Activated naive CD8-positive, alpha-beta T cell treated with anti-CD3 and anti-CD28 coated beads, Interleukin-2, amount 10 ng/mL, durations not matched to agents 7 days and 5 days (primary cell): ENCODE data around the gene NRF1. TPM values are rescaled to one million over a fixed set of nuclear protein-coding genes. Genes with fewer than 3 reads are reported as not detected.
"Not testable (repeated sequence)": the region's sequence is repeated elsewhere in the genome, so short reads cannot be mapped to it uniquely, and the experiment has no call there.

Experiments used
- ATAC-seq: fragments of 150-1000 bp; cut with Tn5 transposase; one replicate; pipeline ENCODE4 v1.10.0; 2021; ENCODE audit warnings: low read depth, moderate library complexity
- POLR2A ChIA-PET: fragments of 350-600 bp; sonication (Branson Sonifier 250); formaldehyde crosslinking; loops from one replicate; lab custom pipeline; 2021; ENCODE audit warnings: antibody characterized with exemption; lab: Charles Lee
- DNase-seq: peaks from one replicate; pipeline ENCODE4 v3.0.0; 2021
- H3K27ac Mint-ChIP-seq: one replicate; pipeline ENCODE4 v1.8.0; 2022; ENCODE audit warnings: mild to moderate bottlenecking, mixed read lengths
- H3K27me3 Mint-ChIP-seq: one replicate; pipeline ENCODE4 v1.8.0; 2022; ENCODE audit warnings: mild to moderate bottlenecking, moderate library complexity, mixed read lengths
- H3K36me3 Mint-ChIP-seq: one replicate; pipeline ENCODE4 v1.8.0; 2021; ENCODE audit warnings: mild to moderate bottlenecking, mixed read lengths
- H3K4me1 Mint-ChIP-seq: one replicate; pipeline ENCODE4 v1.8.0; 2021; ENCODE audit warnings: mixed read lengths
- H3K4me3 Mint-ChIP-seq: one replicate; pipeline ENCODE4 v1.8.0; 2022; ENCODE audit warnings: mild to moderate bottlenecking, moderate library complexity, mixed read lengths
- H3K9me3 Mint-ChIP-seq: one replicate; pipeline ENCODE4 v1.8.0; 2021; ENCODE audit warnings: mixed read lengths
- total RNA-seq, 2 experiments: library from RNA; stranded (reverse); gene quantifications; one replicate each; pipeline ENCODE4 v1.2.3, GENCODE V29; 2021

NRF1 gene
- total RNA-seq: 10 to 100 TPM; 32.5 to 33.6 TPM

GRCh38 chr7:129611246-129612111 lies at the start of gene NRF1:
Gene NRF1 (plus strand): TSS chr7:129611720. CDS start chr7:129657352, 45,632 bp downstream.
- no peaks in the 10 kb centered on the region for H3K9me3 Mint-ChIP-seq
- peaks cover 12% of the 10 kb centered on the region for H3K36me3 Mint-ChIP-seq
- POLR2A ChIA-PET: interaction anchor here (0.6 to 2.2 kb wide), 5 partner anchors 22 to 386 kb away, joined by 3 to 10 read pairs (median 3); partner anchors contain the start of gene AHCYL2
- peak; percentile 96 for DNase-seq
- H3K4me3 Mint-ChIP-seq: peak within 1 kb of the TSS; percentile 98
- peak; percentile 86 for ATAC-seq
- H3K4me1 Mint-ChIP-seq: peaks cover 41% of the 10 kb centered on the region
- no peaks in the 10 kb centered on the region for H3K27me3 Mint-ChIP-seq
- peak within 1 kb of the TSS; percentile 96 for H3K27ac Mint-ChIP-seq

GRCh38 chr7:129566323-129566722 lies 45.2 kb upstream of the NRF1 start:
- peaks cover 23% of the 10 kb centered on the region for H3K27me3 Mint-ChIP-seq
- DNase-seq, H3K9me3 Mint-ChIP-seq, ATAC-seq, H3K36me3 Mint-ChIP-seq, POLR2A ChIA-PET, H3K27ac Mint-ChIP-seq, H3K4me1 Mint-ChIP-seq, H3K4me3 Mint-ChIP-seq: not testable (repeated sequence)

GRCh38 chr7:129567377-129567776 lies 44.1 kb upstream of the NRF1 start:
- POLR2A ChIA-PET: no interaction called here
- DNase-seq (no peak), ATAC-seq (no peak)
- Mint-ChIP-seq H3K4me1 (peaks cover 2% of the 10 kb centered on the region), H3K27ac (peak overlapping the region; percentile 68), H3K27me3 (peaks cover 22% of the 10 kb centered on the region), H3K9me3 (peaks cover 5% of the 10 kb centered on the region), H3K4me3 (no peak overlapping the region), H3K36me3 (peaks cover 3% of the 10 kb centered on the region)

- Mint-ChIP-seq H3K27ac (no peak overlapping the region), H3K36me3 (peaks cover 3% of the 10 kb centered on the region), H3K27me3 (peaks cover 15% of the 10 kb centered on the region), H3K4me1 (peaks cover 2% of the 10 kb centered on the region), H3K9me3 (peaks cover 5% of the 10 kb centered on the region), H3K4me3 (no peak overlapping the region)
- POLR2A ChIA-PET: no interaction called here
- no peak for ATAC-seq
- no peak for DNase-seq
Observed at GRCh38 chr7:129568240-129568639, 43.3 kb upstream of the NRF1 start.

GRCh38 chr7:129569326-129569725 lies 42.2 kb upstream of the NRF1 start:
- no peak for DNase-seq
- Mint-ChIP-seq H3K9me3 (peaks cover 5% of the 10 kb centered on the region), H3K4me3 (no peak overlapping the region), H3K36me3 (peaks cover 3% of the 10 kb centered on the region), H3K27me3 (peaks cover 15% of the 10 kb centered on the region), H3K4me1 (peaks cover 2% of the 10 kb centered on the region), H3K27ac (no peak overlapping the region)
- ATAC-seq: no peak
- POLR2A ChIA-PET: interaction anchor here (0.7 kb wide), 1 partner anchor 210 kb away, joined by 5 read pairs; no protein-coding TSS in a partner anchor

- POLR2A ChIA-PET: interaction anchor here (0.7 kb wide), 2 partner anchors 16 to 211 kb away, joined by 3 to 5 read pairs; no protein-coding TSS in a partner anchor
- DNase-seq: no peak
- Mint-ChIP-seq H3K27ac (no peak overlapping the region), H3K9me3 (peaks cover 5% of the 10 kb centered on the region), H3K27me3 (peaks cover 13% of the 10 kb centered on the region), H3K36me3 (peaks cover 3% of the 10 kb centered on the region), H3K4me1 (peaks cover 2% of the 10 kb centered on the region), H3K4me3 (no peak overlapping the region)
- no peak for ATAC-seq
Observed at GRCh38 chr7:129569811-129570215, 41.7 kb upstream of the NRF1 start.

GRCh38 chr7:129571201-129571600 lies 40.3 kb upstream of the NRF1 start:
- Mint-ChIP-seq H3K27ac (no peak overlapping the region), H3K9me3 (peaks cover 6% of the 10 kb centered on the region), H3K4me3 (no peak overlapping the region), H3K36me3 (peaks cover 3% of the 10 kb centered on the region), H3K4me1 (peaks cover 2% of the 10 kb centered on the region), H3K27me3 (peaks cover 13% of the 10 kb centered on the region)
- DNase-seq (no peak), ATAC-seq (no peak)
- POLR2A ChIA-PET: no interaction called here

- no peak overlapping the region for H3K4me3 Mint-ChIP-seq
- DNase-seq: no peak
- no peak overlapping the region for H3K27ac Mint-ChIP-seq
- peaks cover 6% of the 10 kb centered on the region for H3K9me3 Mint-ChIP-seq
- peaks cover 13% of the 10 kb centered on the region for H3K27me3 Mint-ChIP-seq
- H3K36me3 Mint-ChIP-seq: peaks cover under 1% of the 10 kb centered on the region
- peaks cover 2% of the 10 kb centered on the region for H3K4me1 Mint-ChIP-seq
- POLR2A ChIA-PET: no interaction called here
- ATAC-seq: no peak
Observed at GRCh38 chr7:129572205-129572604, 39.3 kb upstream of the NRF1 start.

GRCh38 chr7:129574487-129574886 lies 37.0 kb upstream of the NRF1 start:
- Mint-ChIP-seq H3K9me3 (peaks cover 14% of the 10 kb centered on the region), H3K27me3 (peaks cover 7% of the 10 kb centered on the region), H3K4me3 (no peak overlapping the region), H3K4me1 (peaks cover 2% of the 10 kb centered on the region), H3K36me3 (no peaks in the 10 kb centered on the region), H3K27ac (no peak overlapping the region)
- POLR2A ChIA-PET: no interaction called here
- ATAC-seq (no peak), DNase-seq (no peak)

GRCh38 chr7:129575699-129576098 lies 35.8 kb upstream of the NRF1 start:
- no peaks in the 10 kb centered on the region for H3K4me1 Mint-ChIP-seq
- POLR2A ChIA-PET: no interaction called here
- no peaks in the 10 kb centered on the region for H3K36me3 Mint-ChIP-seq
- no peaks in the 10 kb centered on the region for H3K27me3 Mint-ChIP-seq
- H3K9me3 Mint-ChIP-seq: peaks cover 14% of the 10 kb centered on the region
- no peak for DNase-seq
- ATAC-seq: no peak
- H3K27ac Mint-ChIP-seq: no peak overlapping the region
- no peak overlapping the region for H3K4me3 Mint-ChIP-seq

GRCh38 chr7:129576138-129576537 lies 35.4 kb upstream of the NRF1 start:
- Mint-ChIP-seq H3K4me1 (no peaks in the 10 kb centered on the region), H3K9me3 (peaks cover 14% of the 10 kb centered on the region)

GRCh38 chr7:129578829-129579228 lies 32.7 kb upstream of the NRF1 start:
- DNase-seq: no peak
- no peak overlapping the region for H3K4me3 Mint-ChIP-seq
- H3K9me3 Mint-ChIP-seq: peaks cover 14% of the 10 kb centered on the region
- H3K27ac Mint-ChIP-seq: no peak overlapping the region
- no peaks in the 10 kb centered on the region for H3K4me1 Mint-ChIP-seq
- no peaks in the 10 kb centered on the region for H3K36me3 Mint-ChIP-seq
- peaks cover 4% of the 10 kb centered on the region for H3K27me3 Mint-ChIP-seq
- no peak for ATAC-seq
- POLR2A ChIA-PET: no interaction called here

More at GRCh38 chr7:129576138-129576537, 35.4 kb upstream of the NRF1 start:
- H3K4me3 Mint-ChIP-seq: no peak overlapping the region
- POLR2A ChIA-PET: no interaction called here
- H3K36me3 Mint-ChIP-seq: no peaks in the 10 kb centered on the region
- H3K27me3 Mint-ChIP-seq: no peaks in the 10 kb centered on the region
- ATAC-seq: no peak
- no peak for DNase-seq
- no peak overlapping the region for H3K27ac Mint-ChIP-seq

GRCh38 chr7:129586179-129586578 lies 25.3 kb upstream of the NRF1 start:
- H3K4me3 Mint-ChIP-seq, DNase-seq, H3K4me1 Mint-ChIP-seq, POLR2A ChIA-PET, ATAC-seq, H3K36me3 Mint-ChIP-seq, H3K27ac Mint-ChIP-seq, H3K27me3 Mint-ChIP-seq: not testable (repeated sequence)
- peaks cover 15% of the 10 kb centered on the region for H3K9me3 Mint-ChIP-seq

- DNase-seq: no peak
Observed at GRCh38 chr7:129588268-129588667, 23.3 kb upstream of the NRF1 start.

More at GRCh38 chr7:129588268-129588667, 23.3 kb upstream of the NRF1 start:
- peaks cover 15% of the 10 kb centered on the region for H3K9me3 Mint-ChIP-seq
- no peak overlapping the region for H3K27ac Mint-ChIP-seq
- no peaks in the 10 kb centered on the region for H3K4me1 Mint-ChIP-seq
- POLR2A ChIA-PET: no interaction called here
- peaks cover 9% of the 10 kb centered on the region for H3K27me3 Mint-ChIP-seq
- peaks cover 5% of the 10 kb centered on the region for H3K36me3 Mint-ChIP-seq
- H3K4me3 Mint-ChIP-seq: no peak overlapping the region
- ATAC-seq: no peak
